HG02852 (cell line): Measurements from ENCODE around the gene RAPGEF2.
"Not testable (repeated sequence)": the region's sequence is repeated elsewhere in the genome, so short reads cannot be mapped to it uniquely, and the experiment has no call there.

Experiments
- ATAC-seq: cut with Tn5 transposase; IDR thresholded peaks from one replicate; pipeline ENCODE4 v1.9.1; 2021; ENCODE audit warnings: mild to moderate bottlenecking, moderate library complexity; ENCODE audit not compliant: unreplicated experiment

RAPGEF2 gene

DNA sequence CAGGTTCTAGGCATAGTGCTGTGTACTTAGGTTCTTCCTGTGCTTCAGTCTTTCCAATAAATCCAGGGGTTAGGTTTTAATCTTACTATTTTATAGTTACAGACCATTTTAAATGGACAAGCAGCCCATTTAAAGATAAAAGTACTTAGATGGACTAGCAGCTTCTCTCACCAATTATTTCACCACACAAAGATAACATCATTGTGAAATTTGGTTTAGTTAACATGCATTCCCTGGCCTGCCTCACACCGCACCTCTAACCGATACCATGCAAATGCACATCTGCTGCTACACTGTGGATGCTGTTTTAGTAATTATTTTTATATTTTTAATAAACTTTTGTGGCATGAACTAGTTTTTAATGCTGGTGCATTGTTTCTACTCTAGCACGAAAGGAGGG, 252.6 kb downstream of the RAPGEF2 start:
- ATAC-seq, result no peak

- ATAC-seq, result no peak
Observed at GRCh38 chr4:159357350-159357749, 254.5 kb downstream of the RAPGEF2 start.

- no peak for ATAC-seq
Observed at GRCh38 chr4:159358226-159358625, 255.3 kb downstream of the RAPGEF2 start.

- no peak for ATAC-seq
Observed at GRCh38 chr4:159360549-159360948, 257.7 kb downstream of the RAPGEF2 start.

DNA sequence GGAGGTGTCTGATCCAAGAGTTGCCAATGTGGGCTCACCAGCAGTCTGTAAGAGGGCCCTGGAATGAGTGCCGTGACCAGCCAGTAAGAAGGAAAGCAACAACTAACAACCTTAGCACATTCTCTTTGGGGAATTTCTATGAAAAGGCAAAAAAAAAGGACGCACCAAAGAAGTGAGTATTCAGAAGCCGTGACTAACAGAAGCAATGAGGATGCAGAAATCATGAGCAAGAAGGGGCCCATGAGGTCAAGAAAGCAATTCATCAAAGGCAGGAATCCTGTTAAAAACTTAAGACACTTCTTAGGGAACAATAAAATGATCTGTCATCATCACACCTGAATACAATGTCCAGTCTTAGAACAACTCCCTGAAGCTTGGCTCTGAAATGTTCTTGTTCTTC, 260.5 kb downstream of the RAPGEF2 start:
- no peak for ATAC-seq

- no peak for ATAC-seq
Observed at GRCh38 chr4:159366966-159367780, 264.3 kb downstream of the RAPGEF2 start.

DNA sequence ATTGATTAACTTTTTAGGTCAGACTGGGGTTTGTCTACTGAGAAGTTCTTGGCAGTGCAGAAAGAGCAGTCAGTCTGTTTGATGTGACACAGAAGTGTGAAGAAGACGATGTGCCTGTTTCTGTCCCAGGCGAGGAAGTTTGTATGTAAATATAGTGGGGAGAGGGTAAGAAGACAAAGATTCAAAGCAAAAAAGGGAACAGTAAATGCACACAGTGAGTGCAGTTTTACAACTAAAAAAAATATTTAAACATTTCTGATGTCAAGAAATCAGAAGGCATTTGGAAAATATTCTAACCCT, 264.9 kb downstream of the RAPGEF2 start:
- ATAC-seq, result peak; percentile 67

GRCh38 chr4:159368320-159368719, 265.4 kb downstream of the RAPGEF2 start:
- no peak for ATAC-seq

DNA sequence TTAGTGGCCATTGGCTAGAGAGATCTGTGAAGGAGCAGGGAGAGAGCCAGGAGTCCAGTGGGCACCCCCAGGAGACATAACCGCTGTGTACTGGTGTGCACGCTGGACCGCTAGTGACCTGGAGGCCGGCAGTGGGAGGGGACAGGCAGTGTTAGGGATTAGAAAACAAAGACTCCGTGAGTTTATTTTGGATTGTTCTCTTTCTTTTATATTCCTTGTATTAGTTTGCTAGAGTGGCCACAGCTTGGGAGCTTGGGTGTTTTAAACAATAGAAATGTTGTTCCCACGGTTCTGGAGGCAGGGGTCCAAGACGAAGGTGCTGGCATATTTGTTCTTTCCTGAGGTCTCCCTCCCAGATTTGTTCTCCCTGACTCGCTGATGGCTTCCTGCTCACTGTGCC, 266.4 kb downstream of the RAPGEF2 start:
- no peak for ATAC-seq

- no peak for ATAC-seq
Observed at GRCh38 chr4:159370286-159370685, 267.4 kb downstream of the RAPGEF2 start.

DNA sequence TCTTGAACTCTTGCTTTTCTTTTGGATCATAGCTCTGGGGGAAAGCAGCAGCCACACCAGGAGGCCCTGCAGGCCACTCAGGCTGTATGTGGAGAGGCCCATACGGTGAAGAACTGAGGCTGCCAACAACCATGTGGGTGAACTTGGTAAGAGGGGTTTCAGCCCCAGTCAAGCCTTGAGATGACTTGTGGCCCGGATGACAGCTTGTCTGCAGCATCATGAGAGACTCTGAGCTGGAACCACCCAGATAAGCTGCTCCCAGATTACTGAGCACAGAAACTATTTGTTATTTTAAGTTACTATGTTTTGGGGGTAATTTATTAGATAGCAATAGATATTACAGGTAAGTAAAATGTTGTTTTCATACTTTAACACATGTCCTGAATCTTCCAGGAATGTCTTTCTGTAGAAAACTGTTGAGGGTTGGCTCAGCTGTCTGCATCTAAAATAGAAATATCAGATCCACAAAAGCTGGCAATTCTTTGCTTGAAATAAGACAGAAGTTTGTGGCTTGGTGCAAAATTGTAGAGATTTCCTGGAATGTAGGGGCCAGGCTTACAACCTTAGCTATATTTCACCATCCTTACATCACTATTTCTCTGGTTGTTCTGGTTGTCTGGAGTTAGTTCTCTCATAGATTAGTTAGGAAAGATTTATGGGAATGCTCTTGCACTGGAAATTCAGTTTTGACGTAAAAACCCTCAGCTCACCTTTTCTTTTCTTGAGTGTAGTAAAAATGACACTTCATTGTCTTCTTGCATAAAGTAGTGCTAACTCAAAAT, 272.1 kb downstream of the RAPGEF2 start:
- no peak for ATAC-seq

GRCh38 chr4:159376289-159376688, 273.4 kb downstream of the RAPGEF2 start:
- no peak for ATAC-seq

- no peak for ATAC-seq
Observed at GRCh38 chr4:159378056-159378616, 275.3 kb downstream of the RAPGEF2 start.

GRCh38 chr4:159379064-159379463, 276.2 kb downstream of the RAPGEF2 start:
- ATAC-seq, result not testable (repeated sequence)

- no peak for ATAC-seq
Observed at GRCh38 chr4:159379836-159380235, 277.0 kb downstream of the RAPGEF2 start.

- no peak for ATAC-seq
Observed at GRCh38 chr4:159382856-159383561, 280.1 kb downstream of the RAPGEF2 start.

DNA sequence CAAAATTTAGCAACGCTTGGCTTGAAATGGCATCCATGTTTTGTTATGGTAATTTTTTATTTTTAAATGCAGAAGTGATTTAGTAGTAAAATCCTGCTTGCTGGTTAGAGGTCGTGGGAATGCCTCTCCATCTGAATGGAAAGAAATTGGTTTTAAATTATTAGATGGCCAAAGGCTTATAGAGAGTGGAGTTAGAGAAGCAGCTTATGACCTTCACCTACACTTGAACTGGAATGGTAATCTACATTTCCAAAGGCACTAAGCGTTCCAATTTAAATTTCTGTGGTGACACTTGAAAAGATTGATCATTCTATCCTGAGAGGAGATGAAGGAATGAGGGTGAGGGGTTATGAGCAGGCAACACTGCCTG, 280.7 kb downstream of the RAPGEF2 start:
- ATAC-seq, result no peak

- ATAC-seq, result no peak
Observed at GRCh38 chr4:159384017-159384416, 281.1 kb downstream of the RAPGEF2 start.

DNA sequence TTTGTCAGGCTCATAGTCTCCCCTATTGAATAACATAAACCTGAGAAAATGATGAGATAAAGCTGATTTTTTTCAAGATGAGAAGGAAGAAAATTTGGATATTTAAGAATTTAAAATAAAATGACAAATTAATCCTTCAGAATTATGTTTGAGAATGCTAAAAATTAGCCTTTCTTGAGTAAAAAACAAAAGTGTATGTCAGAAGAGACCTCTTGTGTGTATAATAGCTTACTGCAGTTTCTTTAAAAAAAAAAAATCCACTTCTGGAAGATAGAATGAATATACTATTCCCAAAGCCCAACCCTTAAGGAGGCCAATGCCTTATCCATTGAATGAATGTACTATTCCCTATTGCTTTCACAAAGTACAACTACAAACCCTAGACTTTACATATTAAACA, 281.8 kb downstream of the RAPGEF2 start:
- ATAC-seq, result no peak

- ATAC-seq, result no peak
Observed at GRCh38 chr4:159386620-159387019, 283.7 kb downstream of the RAPGEF2 start.

- ATAC-seq, result no peak
Observed at GRCh38 chr4:159389756-159390155, 286.9 kb downstream of the RAPGEF2 start.
